ENCODE measurements around the gene KLF18.

- TF ChIP-seq YY1 (IDR thresholded peaks at IDR 0.05; ENCODE audit: insufficient read depth, insufficient read length) (no peak), ZNF274 (IDR thresholded peaks at IDR 0.05; ENCODE audit: low read depth, low read length) (no peak)
These were observed 11.3 kb upstream of the KLF18 start for GRCh38 chr1:44152692-44153091.
